ENCODE data around the gene CYP27C1.
"Not testable (repeated sequence)": the region's sequence is repeated elsewhere in the genome, so short reads cannot be mapped to it uniquely, and the experiment has no call there.

The CYP27C1 gene

DNA sequence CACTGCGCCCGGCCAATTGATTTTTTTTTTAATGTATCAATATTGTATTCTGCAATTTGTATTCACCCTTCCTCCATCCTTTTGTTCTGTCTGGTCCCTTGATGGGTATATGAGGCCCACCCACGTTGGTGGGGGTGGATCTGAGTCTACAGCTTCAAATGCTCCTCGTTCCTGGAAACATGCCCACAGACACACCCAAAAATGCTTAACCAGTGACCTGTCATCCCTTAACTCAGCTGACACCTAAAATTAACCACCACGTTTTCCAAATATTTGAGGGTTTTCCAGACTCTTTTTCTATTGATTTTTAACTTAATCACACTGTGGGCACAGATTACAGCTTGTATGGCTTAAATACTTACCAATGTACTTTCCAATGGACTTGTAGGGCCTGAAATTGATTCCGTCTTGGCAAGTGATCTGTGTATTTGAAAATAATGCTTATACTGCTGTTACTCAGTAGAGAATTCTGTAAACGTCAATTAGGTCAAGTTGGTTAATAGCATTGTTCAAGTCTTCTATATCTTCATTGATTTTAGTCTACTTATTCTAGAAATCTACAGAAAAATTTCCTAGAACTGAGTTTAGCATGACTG lies 34.4 kb upstream of the CYP27C1 start:
- no peak for DNase-seq (ENCODE audit: low read depth)
- no peak overlapping the region for H3K4me3 ChIP-seq (ENCODE audit: low read depth, low read length)
- TF ChIP-seq, protein P1, sequence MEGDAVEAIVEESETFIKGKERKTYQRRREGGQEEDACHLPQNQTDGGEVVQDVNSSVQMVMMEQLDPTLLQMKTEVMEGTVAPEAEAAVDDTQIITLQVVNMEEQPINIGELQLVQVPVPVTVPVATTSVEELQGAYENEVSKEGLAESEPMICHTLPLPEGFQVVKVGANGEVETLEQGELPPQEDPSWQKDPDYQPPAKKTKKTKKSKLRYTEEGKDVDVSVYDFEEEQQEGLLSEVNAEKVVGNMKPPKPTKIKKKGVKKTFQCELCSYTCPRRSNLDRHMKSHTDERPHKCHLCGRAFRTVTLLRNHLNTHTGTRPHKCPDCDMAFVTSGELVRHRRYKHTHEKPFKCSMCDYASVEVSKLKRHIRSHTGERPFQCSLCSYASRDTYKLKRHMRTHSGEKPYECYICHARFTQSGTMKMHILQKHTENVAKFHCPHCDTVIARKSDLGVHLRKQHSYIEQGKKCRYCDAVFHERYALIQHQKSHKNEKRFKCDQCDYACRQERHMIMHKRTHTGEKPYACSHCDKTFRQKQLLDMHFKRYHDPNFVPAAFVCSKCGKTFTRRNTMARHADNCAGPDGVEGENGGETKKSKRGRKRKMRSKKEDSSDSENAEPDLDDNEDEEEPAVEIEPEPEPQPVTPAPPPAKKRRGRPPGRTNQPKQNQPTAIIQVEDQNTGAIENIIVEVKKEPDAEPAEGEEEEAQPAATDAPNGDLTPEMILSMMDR (IDR thresholded peaks at IDR 0.05; ENCODE audit: low read depth, low read length, missing control alignments): no peak

DNA sequence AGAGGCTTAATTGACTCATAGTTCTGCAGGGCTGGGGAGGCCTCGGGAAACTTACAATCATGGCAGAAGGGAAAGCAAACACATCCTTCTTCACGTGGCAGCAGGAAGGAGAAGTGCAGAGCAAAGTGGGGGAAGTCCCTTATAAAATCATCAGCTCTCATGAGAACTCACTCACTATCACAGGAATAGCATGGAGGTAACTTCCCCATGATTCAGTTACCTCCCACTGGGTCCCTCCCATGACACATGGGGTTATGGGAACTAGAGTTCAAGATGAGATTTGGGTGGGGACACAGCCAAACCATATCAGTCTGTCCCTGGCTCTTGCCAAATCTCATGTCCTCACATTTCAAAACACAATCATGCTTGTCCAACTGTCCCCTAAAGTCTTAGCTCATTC lies 21.1 kb upstream of the CYP27C1 start:
- not testable (repeated sequence) for H3K4me3 ChIP-seq (ENCODE audit: low read depth, low read length); DNase-seq (ENCODE audit: low read depth)

DNA sequence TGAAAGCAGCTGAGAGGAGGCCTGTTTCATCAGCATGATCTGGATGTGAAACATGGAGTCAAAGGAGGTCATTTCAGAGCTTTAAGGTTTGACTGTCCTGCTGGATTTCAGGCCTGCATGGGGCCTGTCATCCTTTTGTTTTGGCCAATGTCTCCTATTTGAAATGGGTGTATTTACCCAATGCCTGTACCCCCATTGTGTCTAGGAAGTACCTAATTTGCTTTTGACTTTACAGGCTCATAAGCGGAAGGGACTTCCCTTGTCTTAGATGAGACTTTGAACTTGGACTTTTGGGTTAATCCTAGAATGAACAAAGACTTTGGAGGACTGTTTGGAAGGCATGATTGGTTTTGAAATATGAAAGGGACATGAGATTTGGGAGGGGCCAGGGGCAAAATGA lies 19.3 kb upstream of the CYP27C1 start:
- no peak overlapping the region for H3K4me3 ChIP-seq (ENCODE audit: low read depth, low read length)
- no peak for DNase-seq (ENCODE audit: low read depth)
- TF ChIP-seq, protein P1 (IDR thresholded peaks at IDR 0.05; ENCODE audit: low read depth, low read length, missing control alignments): no peak

DNA sequence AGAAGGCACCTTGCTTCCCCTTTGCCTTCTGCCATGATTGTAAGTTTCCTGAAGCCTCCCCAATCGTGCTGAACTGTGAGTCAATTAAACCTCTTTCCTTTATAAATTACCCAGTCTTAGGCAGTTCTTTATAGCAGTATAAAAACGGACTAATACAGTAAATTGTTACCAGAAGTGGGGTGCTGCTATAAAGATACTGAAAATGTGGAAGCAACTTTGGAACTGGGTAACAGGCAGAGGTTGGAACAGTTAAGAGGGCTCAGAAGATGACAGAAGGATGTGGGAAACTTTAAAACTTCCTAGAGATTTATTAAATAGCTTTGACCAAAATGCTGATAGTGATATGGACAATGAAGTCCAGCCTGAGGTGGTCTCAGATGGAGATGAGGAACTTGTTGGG lies 17.7 kb upstream of the CYP27C1 start:
- not testable (repeated sequence) for H3K4me3 ChIP-seq (ENCODE audit: low read depth, low read length); DNase-seq (ENCODE audit: low read depth)

DNA sequence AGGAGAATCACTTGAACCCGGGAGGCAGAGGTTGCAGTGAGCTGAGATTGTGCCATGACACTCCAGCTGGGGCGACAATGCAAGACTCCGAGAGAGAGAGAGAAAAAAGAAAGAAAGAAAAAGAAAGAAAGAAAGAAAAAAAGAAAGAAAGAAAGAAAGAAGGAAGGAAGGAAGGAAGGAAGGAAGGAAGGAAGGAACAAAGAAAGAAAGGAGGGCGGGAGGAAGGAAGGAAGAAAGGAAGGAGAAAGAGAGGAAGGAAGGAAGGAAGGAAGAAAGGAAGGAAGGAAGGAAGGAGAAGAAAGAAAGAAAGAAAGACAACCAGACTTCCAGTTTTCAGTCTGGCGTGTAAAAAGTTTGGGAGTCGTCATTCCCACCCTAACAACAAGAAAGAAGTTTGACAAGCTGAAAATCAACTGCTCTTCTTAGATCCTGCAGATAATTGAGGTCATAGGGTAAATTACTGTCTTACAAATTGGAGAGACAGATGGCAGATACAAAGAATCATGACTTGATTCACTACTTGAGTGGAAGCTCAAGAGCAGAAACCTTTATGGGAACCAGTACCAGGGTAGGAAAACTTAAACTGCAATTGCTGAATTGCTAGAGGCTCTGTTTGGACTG lies 15.1 kb upstream of the CYP27C1 start:
- H3K4me3 ChIP-seq (ENCODE audit: low read depth, low read length): no peak overlapping the region
- DNase-seq (ENCODE audit: low read depth): no peak
- TF ChIP-seq, protein P1 (IDR thresholded peaks at IDR 0.05; ENCODE audit: low read depth, low read length, missing control alignments): no peak

DNA sequence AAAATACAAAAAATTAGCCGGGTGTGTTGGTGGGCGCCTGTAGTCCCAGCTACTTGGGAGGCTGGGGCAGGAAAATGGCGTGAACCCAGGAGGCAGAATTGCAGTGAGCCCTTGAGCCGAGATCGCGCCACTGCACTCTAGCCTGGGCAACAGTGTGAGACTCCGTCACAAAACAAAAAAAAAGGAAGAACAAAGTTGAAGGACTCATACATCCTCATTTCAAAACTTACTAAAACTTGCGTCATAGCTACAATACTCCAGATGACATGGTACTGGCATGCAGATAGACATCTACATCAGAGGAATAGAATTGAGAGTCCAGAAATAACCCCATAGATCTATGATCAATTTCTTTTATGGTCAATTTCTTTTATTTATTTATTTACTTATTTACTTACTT lies 13.6 kb upstream of the CYP27C1 start:
- no peak for DNase-seq (ENCODE audit: low read depth)
- no peak overlapping the region for H3K4me3 ChIP-seq (ENCODE audit: low read depth, low read length)

DNA sequence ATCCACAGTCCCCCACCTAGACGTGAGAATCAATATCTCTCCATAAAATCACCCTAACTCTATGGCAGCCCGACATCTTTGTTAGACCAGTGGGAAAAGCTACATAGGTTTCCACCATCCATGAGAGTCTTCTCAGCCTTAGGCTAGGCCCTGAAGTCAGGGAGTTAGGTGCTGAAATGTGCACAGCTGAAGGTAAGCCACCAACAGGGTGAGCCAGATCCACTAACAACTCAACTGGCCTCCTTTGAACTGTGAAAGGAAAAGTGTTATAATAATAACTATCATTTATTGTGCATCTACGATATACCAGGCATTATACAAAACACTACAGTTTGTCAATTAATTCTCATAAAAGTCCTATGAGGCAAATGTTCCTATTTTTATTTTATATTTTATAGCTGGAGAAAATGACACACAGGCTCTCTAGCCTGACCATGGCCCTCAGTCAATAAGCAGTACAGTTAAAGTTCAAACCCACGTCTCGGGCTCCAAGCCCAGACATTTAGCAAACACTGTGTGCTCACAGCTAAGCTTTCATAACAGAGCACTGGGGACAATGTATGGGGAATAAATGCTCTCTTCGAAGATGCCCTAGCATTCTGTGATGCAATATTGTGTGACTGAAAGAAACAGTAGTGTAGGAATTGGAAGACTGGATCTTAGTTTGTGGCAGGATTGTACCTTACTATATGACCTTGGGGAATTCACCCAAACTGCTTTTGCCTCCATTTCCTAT lies 11.2 kb upstream of the CYP27C1 start:
- TF ChIP-seq, protein P1 (IDR thresholded peaks at IDR 0.05; ENCODE audit: low read depth, low read length, missing control alignments): no peak
- H3K4me3 ChIP-seq (ENCODE audit: low read depth, low read length): no peak overlapping the region
- no peak for DNase-seq (ENCODE audit: low read depth)

More for the DNA sequence above, 13.6 kb upstream of the CYP27C1 start:
- TF ChIP-seq, protein P1 (IDR thresholded peaks at IDR 0.05; ENCODE audit: low read depth, low read length, missing control alignments): no peak

DNA sequence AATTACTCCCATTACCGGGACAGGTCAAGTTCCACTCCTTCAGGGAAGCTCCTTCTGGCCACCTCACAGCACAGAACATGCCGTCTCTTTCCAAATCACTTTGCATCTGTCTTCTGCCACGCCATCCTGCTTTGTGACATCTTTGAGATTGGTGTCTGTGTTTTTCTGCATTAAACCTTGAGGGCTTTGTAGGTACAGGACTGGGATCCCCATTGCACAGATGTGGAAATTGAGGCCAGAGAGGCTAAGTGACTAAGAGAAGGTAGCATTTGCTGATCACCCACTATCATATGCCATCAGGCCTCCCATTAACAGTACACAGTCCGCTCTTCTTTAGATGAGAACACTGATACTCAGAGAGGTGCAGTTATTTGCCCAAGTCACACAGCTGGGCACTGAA lies 9.5 kb upstream of the CYP27C1 start:
- H3K4me3 ChIP-seq (ENCODE audit: low read depth, low read length): no peak overlapping the region
- TF ChIP-seq, protein P1 (IDR thresholded peaks at IDR 0.05; ENCODE audit: low read depth, low read length, missing control alignments): no peak
- no peak for DNase-seq (ENCODE audit: low read depth)
